Measurements from ENCODE around the gene SH3BGR. TPM values are rescaled to one million over a fixed set of nuclear protein-coding genes. Genes with fewer than 3 reads are reported as not detected.

Gene SH3BGR
- total RNA-seq, 2 donors from 2014 or later = 18.8 to 22.4 TPM

DNA sequence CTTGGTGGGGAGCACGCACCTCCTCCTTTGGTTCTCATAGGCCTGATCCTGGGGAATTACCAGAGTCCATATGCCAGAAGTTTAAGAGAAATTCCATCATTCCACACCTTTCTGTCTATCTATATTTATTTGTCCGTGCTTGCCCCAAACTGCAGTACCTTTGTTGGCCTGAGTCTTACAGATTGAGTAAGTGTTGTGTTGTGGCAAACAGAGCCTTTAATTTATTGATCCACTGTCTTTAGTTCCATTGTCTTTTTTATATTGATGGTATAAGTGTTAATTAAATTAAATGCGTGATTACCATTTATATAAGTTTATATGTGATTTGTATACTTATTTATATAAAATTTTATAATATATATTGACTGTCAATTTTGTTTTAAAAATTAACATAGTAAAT is 4.9 kb downstream of the SH3BGR start:
- peaks cover 21% of the 10 kb centered on the region for H3K4me1 Mint-ChIP-seq
- H3K27ac Mint-ChIP-seq = no peak overlapping the region
- Histone ChIP-seq H3K36me3 (ENCODE audit: control insufficient read depth, insufficient read depth, low read length) (no peaks in the 10 kb centered on the region), H3K4me3 (ENCODE audit: low read length) (no peak overlapping the region), H3K9ac (ENCODE audit: extremely low read depth, low read length, poor library complexity, severe bottlenecking) (no peak overlapping the region), H3K27me3 (ENCODE audit: control insufficient read depth, insufficient read depth, low read length, poor library complexity, severe bottlenecking) (no peaks in the 10 kb centered on the region), H3K4me1 (ENCODE audit: control insufficient read depth, insufficient read depth, low read length) (peaks cover 9% of the 10 kb centered on the region), H3K9me3 (ENCODE audit: control insufficient read depth, low read length) (no peaks in the 10 kb centered on the region), H3K27ac (ENCODE audit: low read depth, low read length) (no peak overlapping the region)
- H3K36me3 Mint-ChIP-seq (ENCODE audit: low read depth) = no peaks in the 10 kb centered on the region
- TF ChIP-seq CTCF (conservative IDR thresholded peaks at IDR 0.05) = peak; percentile 71
- DNase-seq = no peak
- no peak overlapping the region for H3K4me3 Mint-ChIP-seq
- H3K27me3 Mint-ChIP-seq (ENCODE audit: insufficient read depth) = no peaks in the 10 kb centered on the region
- WGBS, 2 experiments (ENCODE audit: insufficient coverage in 1 of 2, insufficient read length in 1 of 2) = 86 to 91% methylated on average over 1 to 2 of the region's 3 CpGs
- H3K9me3 Mint-ChIP-seq = no peaks in the 10 kb centered on the region

DNA sequence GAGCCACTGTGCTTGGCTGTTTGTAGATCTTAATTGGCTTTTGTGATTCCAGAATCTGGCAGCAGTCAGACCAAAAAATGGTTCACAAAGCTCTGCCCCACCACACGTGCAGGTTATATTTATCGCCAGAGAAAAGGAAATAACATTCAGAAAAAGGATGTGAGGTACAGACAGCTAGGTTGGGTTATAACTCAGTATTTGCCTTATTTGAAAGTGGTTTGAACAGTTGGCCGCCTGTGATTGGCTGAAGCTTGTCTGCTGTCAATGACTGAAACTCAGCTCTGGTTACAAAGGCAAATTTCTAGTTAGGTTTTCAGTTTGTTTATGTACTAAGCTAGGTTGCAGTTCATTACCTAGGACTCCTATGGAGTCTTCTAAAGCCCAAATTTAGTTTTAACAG is 9.6 kb downstream of the SH3BGR start:
- Histone ChIP-seq H3K27ac (ENCODE audit: low read depth, low read length) (no peak overlapping the region), H3K27me3 (ENCODE audit: control insufficient read depth, insufficient read depth, low read length, poor library complexity, severe bottlenecking) (no peaks in the 10 kb centered on the region), H3K4me3 (ENCODE audit: low read length) (no peak overlapping the region), H3K9me3 (ENCODE audit: control insufficient read depth, low read length) (no peaks in the 10 kb centered on the region), H3K9ac (ENCODE audit: extremely low read depth, low read length, poor library complexity, severe bottlenecking) (no peak overlapping the region), H3K36me3 (ENCODE audit: control insufficient read depth, insufficient read depth, low read length) (no peaks in the 10 kb centered on the region), H3K4me1 (ENCODE audit: control insufficient read depth, insufficient read depth, low read length) (no peaks in the 10 kb centered on the region)
- H3K27me3 Mint-ChIP-seq (ENCODE audit: insufficient read depth) = no peaks in the 10 kb centered on the region
- H3K9me3 Mint-ChIP-seq = no peaks in the 10 kb centered on the region
- peaks cover 12% of the 10 kb centered on the region for H3K36me3 Mint-ChIP-seq (ENCODE audit: low read depth)
- DNase-seq = no peak
- WGBS, 2 experiments (ENCODE audit: insufficient coverage in 1 of 2, insufficient read length in 1 of 2) = 91 to 93% methylated on average over 3 of the region's 3 CpGs
- no peaks in the 10 kb centered on the region for H3K4me1 Mint-ChIP-seq
- TF ChIP-seq CTCF (conservative IDR thresholded peaks at IDR 0.05) = no peak
- H3K4me3 Mint-ChIP-seq = no peak overlapping the region
- no peak overlapping the region for H3K27ac Mint-ChIP-seq

- Histone ChIP-seq H3K36me3 (ENCODE audit: control insufficient read depth, insufficient read depth, low read length) (no peaks in the 10 kb centered on the region), H3K4me1 (ENCODE audit: control insufficient read depth, insufficient read depth, low read length) (no peaks in the 10 kb centered on the region), H3K27ac (ENCODE audit: low read depth, low read length) (no peak overlapping the region), H3K27me3 (ENCODE audit: control insufficient read depth, insufficient read depth, low read length, poor library complexity, severe bottlenecking) (no peaks in the 10 kb centered on the region), H3K4me3 (ENCODE audit: low read length) (no peak overlapping the region), H3K9me3 (ENCODE audit: control insufficient read depth, low read length) (no peaks in the 10 kb centered on the region), H3K9ac (ENCODE audit: extremely low read depth, low read length, poor library complexity, severe bottlenecking) (no peak overlapping the region)
- H3K4me3 Mint-ChIP-seq = no peak overlapping the region
- H3K36me3 Mint-ChIP-seq (ENCODE audit: low read depth) = peaks cover 14% of the 10 kb centered on the region
- no peak for TF ChIP-seq CTCF (conservative IDR thresholded peaks at IDR 0.05)
- no peak for DNase-seq
- no peak overlapping the region for H3K27ac Mint-ChIP-seq
- H3K4me1 Mint-ChIP-seq = no peaks in the 10 kb centered on the region
- WGBS, 2 experiments (ENCODE audit: insufficient coverage in 1 of 2, insufficient read length in 1 of 2) = 83% methylated on average over 3 of the region's 3 CpGs; no CpG with 5 or more reads in 1 of the 2 experiments
- no peaks in the 10 kb centered on the region for H3K9me3 Mint-ChIP-seq
- H3K27me3 Mint-ChIP-seq (ENCODE audit: insufficient read depth) = no peaks in the 10 kb centered on the region
Measured at GRCh38 chr21:39463308-39463707, 11.5 kb downstream of the SH3BGR start.
